ENCODE data around the gene DHFR. TPM values are rescaled to one million over a fixed set of nuclear protein-coding genes. Genes with fewer than 3 reads are reported as not detected.

Gene DHFR
- total RNA-seq, 1 experiment from 2014 or later, result 51.5 TPM

DNA sequence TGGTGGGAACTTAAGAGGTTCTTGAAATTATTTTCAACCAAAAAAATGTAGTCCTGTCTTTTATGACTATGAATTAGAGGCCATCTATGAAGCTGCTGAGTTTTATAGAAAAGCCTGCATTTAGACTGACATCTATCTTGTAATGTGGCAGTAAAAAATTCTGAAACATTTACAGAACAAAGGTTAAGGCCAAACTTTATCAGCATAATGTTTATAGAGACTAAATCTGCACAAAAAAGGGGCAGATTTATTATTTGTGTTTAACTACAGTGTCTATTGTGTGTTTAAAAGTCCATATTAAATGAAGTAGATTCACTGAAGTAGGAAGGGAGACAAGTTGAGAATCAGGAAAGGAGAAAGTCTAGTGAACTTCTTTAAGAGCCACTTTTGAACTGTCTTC lies 47.4 kb downstream of the DHFR start:
- no peaks in the 10 kb centered on the region for H3K4me1 ChIP-seq (ENCODE audit: control insufficient read depth, insufficient read depth, low read length)
- no peaks in the 10 kb centered on the region for H3K9me3 ChIP-seq (ENCODE audit: control insufficient read depth, insufficient read depth, low read depth, low read length)
- POLR2A ChIA-PET, result no interaction called here
- BruUV-seq (replicated peaks), result no TSS peak
- CTCF ChIA-PET, result no interaction called here
- ATAC-seq (no peak), DNase-seq (ENCODE audit: low read depth, low spot score) (no peak)
- TF ChIP-seq, protein P1, sequence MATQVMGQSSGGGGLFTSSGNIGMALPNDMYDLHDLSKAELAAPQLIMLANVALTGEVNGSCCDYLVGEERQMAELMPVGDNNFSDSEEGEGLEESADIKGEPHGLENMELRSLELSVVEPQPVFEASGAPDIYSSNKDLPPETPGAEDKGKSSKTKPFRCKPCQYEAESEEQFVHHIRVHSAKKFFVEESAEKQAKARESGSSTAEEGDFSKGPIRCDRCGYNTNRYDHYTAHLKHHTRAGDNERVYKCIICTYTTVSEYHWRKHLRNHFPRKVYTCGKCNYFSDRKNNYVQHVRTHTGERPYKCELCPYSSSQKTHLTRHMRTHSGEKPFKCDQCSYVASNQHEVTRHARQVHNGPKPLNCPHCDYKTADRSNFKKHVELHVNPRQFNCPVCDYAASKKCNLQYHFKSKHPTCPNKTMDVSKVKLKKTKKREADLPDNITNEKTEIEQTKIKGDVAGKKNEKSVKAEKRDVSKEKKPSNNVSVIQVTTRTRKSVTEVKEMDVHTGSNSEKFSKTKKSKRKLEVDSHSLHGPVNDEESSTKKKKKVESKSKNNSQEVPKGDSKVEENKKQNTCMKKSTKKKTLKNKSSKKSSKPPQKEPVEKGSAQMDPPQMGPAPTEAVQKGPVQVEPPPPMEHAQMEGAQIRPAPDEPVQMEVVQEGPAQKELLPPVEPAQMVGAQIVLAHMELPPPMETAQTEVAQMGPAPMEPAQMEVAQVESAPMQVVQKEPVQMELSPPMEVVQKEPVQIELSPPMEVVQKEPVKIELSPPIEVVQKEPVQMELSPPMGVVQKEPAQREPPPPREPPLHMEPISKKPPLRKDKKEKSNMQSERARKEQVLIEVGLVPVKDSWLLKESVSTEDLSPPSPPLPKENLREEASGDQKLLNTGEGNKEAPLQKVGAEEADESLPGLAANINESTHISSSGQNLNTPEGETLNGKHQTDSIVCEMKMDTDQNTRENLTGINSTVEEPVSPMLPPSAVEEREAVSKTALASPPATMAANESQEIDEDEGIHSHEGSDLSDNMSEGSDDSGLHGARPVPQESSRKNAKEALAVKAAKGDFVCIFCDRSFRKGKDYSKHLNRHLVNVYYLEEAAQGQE (IDR thresholded peaks at IDR 0.05; ENCODE audit: insufficient read depth in 1 of 2, low read depth in 2 of 2, low read length in 1 of 2), result no peak
- TF ChIP-seq, protein P2, sequence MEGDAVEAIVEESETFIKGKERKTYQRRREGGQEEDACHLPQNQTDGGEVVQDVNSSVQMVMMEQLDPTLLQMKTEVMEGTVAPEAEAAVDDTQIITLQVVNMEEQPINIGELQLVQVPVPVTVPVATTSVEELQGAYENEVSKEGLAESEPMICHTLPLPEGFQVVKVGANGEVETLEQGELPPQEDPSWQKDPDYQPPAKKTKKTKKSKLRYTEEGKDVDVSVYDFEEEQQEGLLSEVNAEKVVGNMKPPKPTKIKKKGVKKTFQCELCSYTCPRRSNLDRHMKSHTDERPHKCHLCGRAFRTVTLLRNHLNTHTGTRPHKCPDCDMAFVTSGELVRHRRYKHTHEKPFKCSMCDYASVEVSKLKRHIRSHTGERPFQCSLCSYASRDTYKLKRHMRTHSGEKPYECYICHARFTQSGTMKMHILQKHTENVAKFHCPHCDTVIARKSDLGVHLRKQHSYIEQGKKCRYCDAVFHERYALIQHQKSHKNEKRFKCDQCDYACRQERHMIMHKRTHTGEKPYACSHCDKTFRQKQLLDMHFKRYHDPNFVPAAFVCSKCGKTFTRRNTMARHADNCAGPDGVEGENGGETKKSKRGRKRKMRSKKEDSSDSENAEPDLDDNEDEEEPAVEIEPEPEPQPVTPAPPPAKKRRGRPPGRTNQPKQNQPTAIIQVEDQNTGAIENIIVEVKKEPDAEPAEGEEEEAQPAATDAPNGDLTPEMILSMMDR (IDR thresholded peaks at IDR 0.05), result no peak
- TF ChIP-seq POLR2AphosphoS5 (IDR thresholded peaks at IDR 0.05; ENCODE audit: low read depth, low read length) (no peak), TCF7L2 (IDR thresholded peaks at IDR 0.05; ENCODE audit: low read depth, low read length) (no peak), SIN3A (IDR thresholded peaks at IDR 0.05; ENCODE audit: borderline replicate concordance, insufficient read depth, low read depth, low read length) (no peak)
- no peaks in the 10 kb centered on the region for H3K27me3 ChIP-seq (ENCODE audit: control insufficient read depth, insufficient read depth, low read length)
- intact Hi-C loops (cut with micrococcal nuclease; ENCODE audit: unreplicated experiment) (no loop called here), in situ Hi-C loops (cut with HindIII; ENCODE audit: low pct_unique_long_range_greater_than_20kb, low sequenced_read_pairs) (no loop called here)
- H3K36me3 ChIP-seq (ENCODE audit: control insufficient read depth, insufficient read depth, low read length), result no peaks in the 10 kb centered on the region
- H3K27ac ChIP-seq (ENCODE audit: low read length), result no peak overlapping the region
- H3K4me3 ChIP-seq (ENCODE audit: low read depth in 2 of 2, low read length in 2 of 2), result no peak overlapping the region

DNA sequence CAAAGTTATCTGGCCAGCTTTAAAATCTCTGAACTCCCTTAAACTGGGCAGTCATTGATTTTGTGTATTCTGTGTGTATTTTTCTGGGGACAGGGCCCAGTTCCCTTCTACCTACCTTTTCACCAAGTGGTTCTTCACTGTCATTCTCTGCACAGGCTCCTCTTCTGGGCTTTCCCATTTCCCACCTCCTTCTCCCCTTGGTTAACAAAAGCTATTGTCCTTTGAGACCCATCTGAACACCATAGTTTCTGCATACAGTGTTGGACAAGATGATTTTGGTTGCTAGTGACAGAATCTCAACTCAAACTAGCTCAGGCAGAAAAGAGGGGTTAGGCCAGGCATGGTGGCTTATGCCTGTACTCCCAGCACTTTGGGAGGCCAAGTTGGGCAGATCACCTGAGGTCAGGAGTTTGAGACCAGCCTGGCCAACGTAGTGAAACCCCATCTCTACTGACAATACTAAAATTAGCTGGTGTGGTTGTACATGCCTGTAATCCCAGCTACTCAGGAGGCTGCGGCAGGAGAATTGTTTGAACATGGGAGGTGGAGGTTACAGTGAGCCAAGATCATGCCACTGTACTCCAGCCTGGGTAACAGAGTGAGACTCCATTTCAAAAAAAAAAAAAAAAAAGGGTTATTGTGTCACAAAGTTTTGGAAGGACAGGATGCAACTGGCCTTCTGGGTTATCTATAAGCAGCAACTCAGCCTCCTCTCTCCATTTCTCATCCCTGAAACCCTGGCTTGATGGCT lies 53.7 kb downstream of the DHFR start:
- TF ChIP-seq SIN3A (IDR thresholded peaks at IDR 0.05; ENCODE audit: borderline replicate concordance, insufficient read depth, low read depth, low read length) (no peak), POLR2AphosphoS5 (IDR thresholded peaks at IDR 0.05; ENCODE audit: low read depth, low read length) (no peak), TCF7L2 (IDR thresholded peaks at IDR 0.05; ENCODE audit: low read depth, low read length) (no peak)
- TF ChIP-seq, protein P2 (IDR thresholded peaks at IDR 0.05), result no peak
- TF ChIP-seq, protein P1 (IDR thresholded peaks at IDR 0.05; ENCODE audit: insufficient read depth in 1 of 2, low read depth in 2 of 2, low read length in 1 of 2), result no peak
- H3K4me1 ChIP-seq (ENCODE audit: control insufficient read depth, insufficient read depth, low read length), result no peaks in the 10 kb centered on the region
- CTCF ChIA-PET, result no interaction called here
- BruUV-seq (replicated peaks), result no TSS peak
- ATAC-seq (no peak), DNase-seq (ENCODE audit: low read depth, low spot score) (no peak)
- H3K27me3 ChIP-seq (ENCODE audit: control insufficient read depth, insufficient read depth, low read length), result no peaks in the 10 kb centered on the region
- no peaks in the 10 kb centered on the region for H3K36me3 ChIP-seq (ENCODE audit: control insufficient read depth, insufficient read depth, low read length)
- intact Hi-C loops (cut with micrococcal nuclease; ENCODE audit: unreplicated experiment), result no loop called here
- no peaks in the 10 kb centered on the region for H3K9me3 ChIP-seq (ENCODE audit: control insufficient read depth, insufficient read depth, low read depth, low read length)
- POLR2A ChIA-PET, result no interaction called here
- in situ Hi-C loops (cut with HindIII; ENCODE audit: low pct_unique_long_range_greater_than_20kb, low sequenced_read_pairs), result no loop called here
- H3K27ac ChIP-seq (ENCODE audit: low read length), result no peak overlapping the region
- no peak overlapping the region for H3K4me3 ChIP-seq (ENCODE audit: low read depth in 2 of 2, low read length in 2 of 2)

Measured in Panc1 (cell line).